Measurements from ENCODE around the gene PLCG1. TPM values are rescaled to one million over a fixed set of nuclear protein-coding genes. Genes with fewer than 3 reads are reported as not detected.

PLCG1 gene
- total and polyA plus RNA-seq, 11 donors: 32.5 to 72.2 (median 52.8) TPM

DNA sequence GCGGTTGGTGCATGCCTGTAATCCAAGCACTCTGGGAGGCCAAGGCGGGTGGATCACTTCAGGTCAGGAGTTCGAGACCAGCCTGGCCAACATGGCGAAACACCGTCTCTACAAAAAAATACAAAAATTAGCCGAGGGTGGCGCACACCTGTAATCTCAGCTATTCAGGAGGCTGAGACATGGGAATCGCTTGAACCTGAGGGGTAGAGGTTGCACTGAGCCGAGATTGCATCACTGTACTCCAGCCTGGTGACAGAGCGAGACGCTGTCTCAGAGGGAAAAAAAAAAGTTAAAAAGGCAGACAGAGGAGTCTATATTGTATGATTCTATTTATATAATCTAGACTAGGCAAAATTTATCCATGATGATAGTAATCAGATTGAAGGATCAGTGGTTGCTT, 27.3 kb upstream of the PLCG1 start:
- Histone ChIP-seq H3K9me3 (no peaks in the 10 kb centered on the region), H3K4me3 (no peak overlapping the region), H3K27me3 (no peaks in the 10 kb centered on the region), H3K36me3 (peaks cover 0 to 98% (median 89%) of the 10 kb centered on the region in 9 donors), H3K27ac (no peak overlapping the region), H3K4me1 (no peaks in the 10 kb centered on the region)
- no peak for DNase-seq
- no peak for ATAC-seq
- intact Hi-C loops (cut with DNase I): no loop called here
- TF ChIP-seq POLR2A (IDR thresholded peaks at IDR 0.05): no peak
- TF ChIP-seq, protein P1, sequence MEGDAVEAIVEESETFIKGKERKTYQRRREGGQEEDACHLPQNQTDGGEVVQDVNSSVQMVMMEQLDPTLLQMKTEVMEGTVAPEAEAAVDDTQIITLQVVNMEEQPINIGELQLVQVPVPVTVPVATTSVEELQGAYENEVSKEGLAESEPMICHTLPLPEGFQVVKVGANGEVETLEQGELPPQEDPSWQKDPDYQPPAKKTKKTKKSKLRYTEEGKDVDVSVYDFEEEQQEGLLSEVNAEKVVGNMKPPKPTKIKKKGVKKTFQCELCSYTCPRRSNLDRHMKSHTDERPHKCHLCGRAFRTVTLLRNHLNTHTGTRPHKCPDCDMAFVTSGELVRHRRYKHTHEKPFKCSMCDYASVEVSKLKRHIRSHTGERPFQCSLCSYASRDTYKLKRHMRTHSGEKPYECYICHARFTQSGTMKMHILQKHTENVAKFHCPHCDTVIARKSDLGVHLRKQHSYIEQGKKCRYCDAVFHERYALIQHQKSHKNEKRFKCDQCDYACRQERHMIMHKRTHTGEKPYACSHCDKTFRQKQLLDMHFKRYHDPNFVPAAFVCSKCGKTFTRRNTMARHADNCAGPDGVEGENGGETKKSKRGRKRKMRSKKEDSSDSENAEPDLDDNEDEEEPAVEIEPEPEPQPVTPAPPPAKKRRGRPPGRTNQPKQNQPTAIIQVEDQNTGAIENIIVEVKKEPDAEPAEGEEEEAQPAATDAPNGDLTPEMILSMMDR (IDR thresholded peaks at IDR 0.05): no peak
- WGBS, 4 donors: 94 to 98% (median 97%) methylated on average over 11 of the region's 11 CpGs

- ATAC-seq: no peak
- H3K4me3 ChIP-seq: no peak overlapping the region
- no peaks in the 10 kb centered on the region for H3K4me1 ChIP-seq
- intact Hi-C loops (cut with DNase I): no loop called here
- no peaks in the 10 kb centered on the region for H3K9me3 ChIP-seq
- TF ChIP-seq POLR2A (IDR thresholded peaks at IDR 0.05): no peak
- TF ChIP-seq, protein P1 (IDR thresholded peaks at IDR 0.05): no peak
- WGBS, 4 donors: 92 to 98% (median 96%) methylated on average over 5 of the region's 5 CpGs
- no peak for DNase-seq
- no peaks in the 10 kb centered on the region for H3K27me3 ChIP-seq
- H3K36me3 ChIP-seq: peaks cover 0 to 98% (median 89%) of the 10 kb centered on the region in 9 donors
- no peak overlapping the region for H3K27ac ChIP-seq
Observed at GRCh38 chr20:41110930-41111577, 26.3 kb upstream of the PLCG1 start.

- ATAC-seq: no peak
- intact Hi-C loops (cut with DNase I): no loop called here
- H3K27ac ChIP-seq: no peak overlapping the region
Observed at GRCh38 chr20:41111578-41111951, 25.8 kb upstream of the PLCG1 start.

GRCh38 chr20:41116282-41116956, 20.9 kb upstream of the PLCG1 start:
- Histone ChIP-seq H3K4me3 (no peak overlapping the region), H3K27ac (no peak overlapping the region), H3K36me3 (peaks cover 0 to 100% (median 98%) of the 10 kb centered on the region in 9 donors), H3K4me1 (no peaks in the 10 kb centered on the region), H3K27me3 (no peaks in the 10 kb centered on the region), H3K9me3 (no peaks in the 10 kb centered on the region)
- TF ChIP-seq, protein P1 (IDR thresholded peaks at IDR 0.05): no peak
- no peak for TF ChIP-seq POLR2A (IDR thresholded peaks at IDR 0.05)
- ATAC-seq (no peak), DNase-seq (no peak)
- intact Hi-C loops (cut with DNase I): no loop called here
- WGBS, 4 donors: 74 to 79% (median 78%) methylated on average over 6 of the region's 6 CpGs

More at GRCh38 chr20:41111578-41111951, 25.8 kb upstream of the PLCG1 start:
- peaks cover 0 to 98% (median 93%) of the 10 kb centered on the region in 9 donors for H3K36me3 ChIP-seq
- no peaks in the 10 kb centered on the region for H3K9me3 ChIP-seq
- H3K4me3 ChIP-seq: no peak overlapping the region
- WGBS, 4 donors: 86 to 93% (median 89%) methylated on average over 5 of the region's 5 CpGs
- TF ChIP-seq, protein P1 (IDR thresholded peaks at IDR 0.05): no peak
- no peak for TF ChIP-seq POLR2A (IDR thresholded peaks at IDR 0.05)
- H3K27me3 ChIP-seq: no peaks in the 10 kb centered on the region
- H3K4me1 ChIP-seq: no peaks in the 10 kb centered on the region
- DNase-seq: no peak
